GM23338 (cell line): ENCODE data around the gene DAND5. TPM values are rescaled to one million over a fixed set of nuclear protein-coding genes. Genes with fewer than 3 reads are reported as not detected.

Experiments used
- ATAC-seq: fragments of 200-7000 bp; cut with Tn5 transposase; 3 replicates; pipeline ENCODE4 v1.9.1; 2020
- DNase-seq: peaks from one replicate; pipeline ENCODE4 v3.0.0-alpha.2; 2015; ENCODE audit warnings: low spot score
- H2AFZ ChIP-seq: fragments of 200-600 bp; sonication (generic); 2 replicates; pipeline ENCODE4 v1.8.0; 2016; ENCODE audit warnings: antibody characterized with exemption, mild to moderate bottlenecking, moderate library complexity
- H3F3A ChIP-seq: fragments of 200-600 bp; sonication (generic); replicated peaks from 2 replicates; pipeline ENCODE4 v1.8.0; 2017; ENCODE audit warnings: antibody characterized with exemption, mixed run types, low read depth
- H3K27ac ChIP-seq: fragments of 200-600 bp; sonication (generic); 2 replicates; pipeline ENCODE4 v1.6.1; 2016; ENCODE audit warnings: low read depth
- H3K27me3 ChIP-seq: fragments of 200-600 bp; sonication (generic); 2 replicates; pipeline ENCODE4 v1.8.0; 2016; ENCODE audit warnings: mild to moderate bottlenecking, mixed run types, moderate library complexity; ENCODE audit not compliant: insufficient read depth
- H3K36me3 ChIP-seq: fragments of 200-600 bp; sonication (generic); 2 replicates; pipeline ENCODE4 v1.8.0; 2016; ENCODE audit warnings: mild to moderate bottlenecking; ENCODE audit not compliant: insufficient read depth
- H3K4me1 ChIP-seq: fragments of 200-600 bp; sonication (generic); 2 replicates; pipeline ENCODE4 v1.8.0; 2016; ENCODE audit warnings: mild to moderate bottlenecking, moderate library complexity; ENCODE audit not compliant: insufficient read depth
- H3K4me2 ChIP-seq: fragments of 200-600 bp; sonication (generic); 2 replicates; pipeline ENCODE4 v1.7.1; 2017; ENCODE audit warnings: mixed run types
- H3K4me3 ChIP-seq: fragments of 200-600 bp; sonication (generic); 2 replicates; pipeline ENCODE4 v1.6.1; 2016; ENCODE audit warnings: mixed run types
- H3K79me2 ChIP-seq: fragments of 200-600 bp; sonication (generic); replicated peaks from 2 replicates; pipeline ENCODE4 v1.8.0; 2017; ENCODE audit warnings: mild to moderate bottlenecking; ENCODE audit not compliant: insufficient read depth
- H3K9me2 ChIP-seq: fragments of 200-600 bp; sonication (generic); 2 replicates; pipeline ENCODE4 v1.8.0; 2017; ENCODE audit not compliant: insufficient read depth
- H4K20me1 ChIP-seq: fragments of 200-600 bp; sonication (generic); replicated peaks from 2 replicates; pipeline ENCODE4 v1.8.0; 2017; ENCODE audit warnings: mild to moderate bottlenecking; ENCODE audit not compliant: insufficient read depth
- H3K27ac Mint-ChIP-seq: 2 replicates; pipeline ENCODE4 v1.8.0; 2020; ENCODE audit warnings: inconsistent platforms, mild to moderate bottlenecking, moderate library complexity, mixed read lengths
- H3K27me3 Mint-ChIP-seq: 3 replicates; pipeline ENCODE4 v1.8.0; 2022; ENCODE audit warnings: low read depth, mild to moderate bottlenecking, moderate library complexity, mixed read lengths, inconsistent platforms; ENCODE audit not compliant: insufficient read depth, poor library complexity
- H3K36me3 Mint-ChIP-seq: 3 replicates; pipeline ENCODE4 v1.8.0; 2021; ENCODE audit warnings: low read depth, mild to moderate bottlenecking, inconsistent platforms, moderate library complexity, mixed read lengths
- H3K4me1 Mint-ChIP-seq: 3 replicates; pipeline ENCODE4 v1.8.0; 2020; ENCODE audit warnings: mild to moderate bottlenecking, inconsistent platforms, mixed read lengths
- H3K4me3 Mint-ChIP-seq: 3 replicates; pipeline ENCODE4 v1.8.0; 2021; ENCODE audit warnings: moderate library complexity, mild to moderate bottlenecking, inconsistent platforms, mixed read lengths
- H3K9me3 Mint-ChIP-seq: 3 replicates; pipeline ENCODE4 v1.8.0; 2020; ENCODE audit warnings: moderate library complexity, mild to moderate bottlenecking, inconsistent platforms, mixed read lengths
- ETS1 ChIP-seq: IDR thresholded peaks from 2 replicates; pipeline ENCODE4 v1.6.1; 2016; ENCODE audit warnings: antibody characterized with exemption
- EZH2 ChIP-seq: fragments of 200-600 bp; sonication (generic); IDR thresholded peaks from one replicate; pipeline ENCODE4 v1.8.0; 2017; ENCODE audit warnings: antibody characterized with exemption, mild to moderate bottlenecking, low read depth; ENCODE audit not compliant: unreplicated experiment
- EZH2phosphoT487 ChIP-seq: fragments of 200-600 bp; sonication (generic); IDR thresholded peaks from one replicate; pipeline ENCODE4 v1.8.1; 2018; ENCODE audit warnings: antibody characterized with exemption; ENCODE audit not compliant: unreplicated experiment
- JUNB ChIP-seq: IDR thresholded peaks from one replicate; pipeline ENCODE4 v1.6.1; 2016; ENCODE audit warnings: antibody characterized with exemption; ENCODE audit not compliant: unreplicated experiment
- POLR2AphosphoS5 ChIP-seq: IDR thresholded peaks from 2 replicates; pipeline ENCODE4 v1.6.1; 2016; ENCODE audit warnings: antibody characterized with exemption, low read depth
- STAT1 ChIP-seq: IDR thresholded peaks from one replicate; pipeline ENCODE4 v1.6.1; 2016; ENCODE audit warnings: antibody characterized with exemption; ENCODE audit not compliant: unreplicated experiment
- ZNF114 ChIP-seq: fragments of 250-450 bp; sonication (Bioruptor Pico); IDR thresholded peaks from 2 replicates; pipeline ENCODE4 v1.5.0; 2020; ENCODE audit warnings: mild to moderate bottlenecking, moderate library complexity
- ZNF331 ChIP-seq: fragments of 250-450 bp; sonication (Bioruptor Pico); IDR thresholded peaks from 2 replicates; pipeline ENCODE4 v1.5.0; 2020; ENCODE audit warnings: low read depth, mild to moderate bottlenecking, moderate library complexity
- polyA plus RNA-seq: library from polyadenylated mRNA; unstranded; fragments of >200 nt; fragmentation: Nextera tagmentation; extraction: Ambion mirVana; gene quantifications from 2 replicates; pipeline ENCODE4 v1.2.1, GENCODE V29; 2016
- total RNA-seq: library from RNA; depleted of rRNA; stranded (reverse); fragments of >200 nt; shearing (Covaris generic); gene quantifications from 2 replicates; pipeline ENCODE4 v1.2.3, GENCODE V29; 2014
- TF ChIP-seq, protein P1 (sequence below): IDR thresholded peaks from one replicate; pipeline ENCODE4 v1.6.1; 2018; ENCODE audit warnings: antibody characterized with exemption; ENCODE audit not compliant: unreplicated experiment
- TF ChIP-seq, protein P2 (sequence below), 2 experiments: fragments of 200-600 bp in 1 of 2; sonication (generic) in 1 of 2; conservative IDR thresholded peaks; 2 replicates each; pipeline versions ENCODE4 v1.5.1 to v1.6.1; 2016 to 2017; ENCODE audit warnings: antibody characterized with exemption in 2 of 2, low read depth in 2 of 2, mild to moderate bottlenecking in 2 of 2, moderate library complexity in 1 of 2

The DAND5 gene
- total and polyA plus RNA-seq, 2 experiments from 2014 or later: 0.18 to 0.28 TPM

GRCh38 chr19:12967907-12968306, 1.5 kb upstream of the DAND5 start:
- H3K36me3 ChIP-seq: no peaks in the 10 kb centered on the region
- ATAC-seq: no peak
- H3K4me1 ChIP-seq: no peaks in the 10 kb centered on the region; the same call in 1 of the 2 replicates
- H3K4me2 ChIP-seq: no peak overlapping the region
- no peak overlapping the region for H3K4me3 Mint-ChIP-seq
- peaks cover 4% of the 10 kb centered on the region for H3K27me3 Mint-ChIP-seq
- H3K36me3 Mint-ChIP-seq: no peaks in the 10 kb centered on the region
- no peak overlapping the region for H3K27ac ChIP-seq
- TF ChIP-seq EZH2: no peak
- TF ChIP-seq, protein P1, sequence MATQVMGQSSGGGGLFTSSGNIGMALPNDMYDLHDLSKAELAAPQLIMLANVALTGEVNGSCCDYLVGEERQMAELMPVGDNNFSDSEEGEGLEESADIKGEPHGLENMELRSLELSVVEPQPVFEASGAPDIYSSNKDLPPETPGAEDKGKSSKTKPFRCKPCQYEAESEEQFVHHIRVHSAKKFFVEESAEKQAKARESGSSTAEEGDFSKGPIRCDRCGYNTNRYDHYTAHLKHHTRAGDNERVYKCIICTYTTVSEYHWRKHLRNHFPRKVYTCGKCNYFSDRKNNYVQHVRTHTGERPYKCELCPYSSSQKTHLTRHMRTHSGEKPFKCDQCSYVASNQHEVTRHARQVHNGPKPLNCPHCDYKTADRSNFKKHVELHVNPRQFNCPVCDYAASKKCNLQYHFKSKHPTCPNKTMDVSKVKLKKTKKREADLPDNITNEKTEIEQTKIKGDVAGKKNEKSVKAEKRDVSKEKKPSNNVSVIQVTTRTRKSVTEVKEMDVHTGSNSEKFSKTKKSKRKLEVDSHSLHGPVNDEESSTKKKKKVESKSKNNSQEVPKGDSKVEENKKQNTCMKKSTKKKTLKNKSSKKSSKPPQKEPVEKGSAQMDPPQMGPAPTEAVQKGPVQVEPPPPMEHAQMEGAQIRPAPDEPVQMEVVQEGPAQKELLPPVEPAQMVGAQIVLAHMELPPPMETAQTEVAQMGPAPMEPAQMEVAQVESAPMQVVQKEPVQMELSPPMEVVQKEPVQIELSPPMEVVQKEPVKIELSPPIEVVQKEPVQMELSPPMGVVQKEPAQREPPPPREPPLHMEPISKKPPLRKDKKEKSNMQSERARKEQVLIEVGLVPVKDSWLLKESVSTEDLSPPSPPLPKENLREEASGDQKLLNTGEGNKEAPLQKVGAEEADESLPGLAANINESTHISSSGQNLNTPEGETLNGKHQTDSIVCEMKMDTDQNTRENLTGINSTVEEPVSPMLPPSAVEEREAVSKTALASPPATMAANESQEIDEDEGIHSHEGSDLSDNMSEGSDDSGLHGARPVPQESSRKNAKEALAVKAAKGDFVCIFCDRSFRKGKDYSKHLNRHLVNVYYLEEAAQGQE: no peak
- no peak for TF ChIP-seq EZH2phosphoT487
- no peak for TF ChIP-seq ETS1
- no peak for TF ChIP-seq ZNF114 (CRISPR knock-in tag)
- TF ChIP-seq, protein P2, sequence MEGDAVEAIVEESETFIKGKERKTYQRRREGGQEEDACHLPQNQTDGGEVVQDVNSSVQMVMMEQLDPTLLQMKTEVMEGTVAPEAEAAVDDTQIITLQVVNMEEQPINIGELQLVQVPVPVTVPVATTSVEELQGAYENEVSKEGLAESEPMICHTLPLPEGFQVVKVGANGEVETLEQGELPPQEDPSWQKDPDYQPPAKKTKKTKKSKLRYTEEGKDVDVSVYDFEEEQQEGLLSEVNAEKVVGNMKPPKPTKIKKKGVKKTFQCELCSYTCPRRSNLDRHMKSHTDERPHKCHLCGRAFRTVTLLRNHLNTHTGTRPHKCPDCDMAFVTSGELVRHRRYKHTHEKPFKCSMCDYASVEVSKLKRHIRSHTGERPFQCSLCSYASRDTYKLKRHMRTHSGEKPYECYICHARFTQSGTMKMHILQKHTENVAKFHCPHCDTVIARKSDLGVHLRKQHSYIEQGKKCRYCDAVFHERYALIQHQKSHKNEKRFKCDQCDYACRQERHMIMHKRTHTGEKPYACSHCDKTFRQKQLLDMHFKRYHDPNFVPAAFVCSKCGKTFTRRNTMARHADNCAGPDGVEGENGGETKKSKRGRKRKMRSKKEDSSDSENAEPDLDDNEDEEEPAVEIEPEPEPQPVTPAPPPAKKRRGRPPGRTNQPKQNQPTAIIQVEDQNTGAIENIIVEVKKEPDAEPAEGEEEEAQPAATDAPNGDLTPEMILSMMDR (conservative IDR thresholded peaks at IDR 0.05; ENCODE audit: low read depth in 2 of 2): no peak
- no peak for TF ChIP-seq ZNF331 (CRISPR knock-in tag)
- no peak for TF ChIP-seq JUNB
- no peak for TF ChIP-seq STAT1
- TF ChIP-seq POLR2AphosphoS5: no peak
- no peak for DNase-seq
- no peaks in the 10 kb centered on the region for H3K9me3 Mint-ChIP-seq
- no peak overlapping the region for H3K4me3 ChIP-seq
- H2AFZ ChIP-seq: no peak overlapping the region
- H3K9me2 ChIP-seq: no peaks in the 10 kb centered on the region
- H4K20me1 ChIP-seq: no peaks in the 10 kb centered on the region
- no peaks in the 10 kb centered on the region for H3K27me3 ChIP-seq
- H3K79me2 ChIP-seq: no peaks in the 10 kb centered on the region
- no peak overlapping the region for H3K27ac Mint-ChIP-seq
- no peaks in the 10 kb centered on the region for H3F3A ChIP-seq
- peaks cover 3% of the 10 kb centered on the region; the same call in 2 of the 3 replicates for H3K4me1 Mint-ChIP-seq
